ENCODE results near the gene SERPINA1. TPM values are rescaled to one million over a fixed set of nuclear protein-coding genes. Genes with fewer than 3 reads are reported as not detected.

SERPINA1 gene
- total RNA-seq, 1 donor, result 3.8 TPM

- no peak for DNase-seq (ENCODE audit: low read depth in 2 of 3, low spot score in 2 of 3)
These were observed 10.1 kb upstream of the SERPINA1 start for GRCh38 chr14:94398536-94398935.

GRCh38 chr14:94398182-94398479 is 9.7 kb upstream of the SERPINA1 start:
- no peak for DNase-seq (ENCODE audit: low read depth in 2 of 3, low spot score in 2 of 3)

- DNase-seq (ENCODE audit: low read depth in 2 of 3, low spot score in 2 of 3), result no peak
These were observed 9.1 kb upstream of the SERPINA1 start for GRCh38 chr14:94397289-94398181.

GRCh38 chr14:94396628-94397225 is 8.3 kb upstream of the SERPINA1 start:
- DNase-seq (ENCODE audit: low read depth in 2 of 3, low spot score in 2 of 3), result no peak

- no peak for DNase-seq (ENCODE audit: low read depth in 2 of 3, low spot score in 2 of 3)
These were observed 7.6 kb upstream of the SERPINA1 start for GRCh38 chr14:94395888-94396574.

- DNase-seq (ENCODE audit: low read depth in 2 of 3, low spot score in 2 of 3), result no peak
These were observed 7.0 kb upstream of the SERPINA1 start for GRCh38 chr14:94395282-94395887.

- peak in 1 of 3 donors; percentile 11 for DNase-seq (ENCODE audit: low read depth in 2 of 3, low spot score in 2 of 3)
These were observed 6.3 kb upstream of the SERPINA1 start for GRCh38 chr14:94394581-94395207.

- DNase-seq (ENCODE audit: low read depth in 2 of 3, low spot score in 2 of 3), result no peak
These were observed 5.7 kb upstream of the SERPINA1 start for GRCh38 chr14:94394025-94394493.

- DNase-seq (ENCODE audit: low read depth in 2 of 3, low spot score in 2 of 3), result no peak
These were observed 5.1 kb upstream of the SERPINA1 start for GRCh38 chr14:94393474-94393873.

GRCh38 chr14:94392510-94392935 is 4.1 kb upstream of the SERPINA1 start:
- DNase-seq (ENCODE audit: low read depth in 2 of 3, low spot score in 2 of 3), result peak in 2 of 3 donors; percentile 81 to 91

- DNase-seq (ENCODE audit: low read depth in 2 of 3, low spot score in 2 of 3), result no peak
These were observed 3.0 kb upstream of the SERPINA1 start for GRCh38 chr14:94391281-94391975.

- no peak for DNase-seq (ENCODE audit: low read depth in 2 of 3, low spot score in 2 of 3)
These were observed 2.1 kb upstream of the SERPINA1 start for GRCh38 chr14:94390372-94391086.

- DNase-seq (ENCODE audit: low read depth in 2 of 3, low spot score in 2 of 3), result no peak
These were observed 1.4 kb upstream of the SERPINA1 start for GRCh38 chr14:94389731-94390371.

- DNase-seq (ENCODE audit: low read depth in 2 of 3, low spot score in 2 of 3), result no peak
These were observed 685 bp upstream of the SERPINA1 start for GRCh38 chr14:94389104-94389469.

- DNase-seq (ENCODE audit: low read depth in 2 of 3, low spot score in 2 of 3), result no peak
These were observed 397 bp downstream of the SERPINA1 start for GRCh38 chr14:94388027-94388383.

- no peak for DNase-seq (ENCODE audit: low read depth in 2 of 3, low spot score in 2 of 3)
These were observed 1.1 kb downstream of the SERPINA1 start for GRCh38 chr14:94387051-94388026.

GRCh38 chr14:94386085-94387031 is 2.0 kb downstream of the SERPINA1 start:
- DNase-seq (ENCODE audit: low read depth in 2 of 3, low spot score in 2 of 3), result no peak

All from hematopoietic multipotent progenitor cell (in vitro differentiated cells).